Ectodermal cell (in vitro differentiated cells): ENCODE measurements around the gene OPRD1.

Experiments used
- H3K27ac ChIP-seq: 2 replicates; pipeline ENCODE4 v1.7.0; 2013; ENCODE audit warnings: mild to moderate bottlenecking, low read depth, low read length; ENCODE audit not compliant: insufficient read depth, poor library complexity, severe bottlenecking
- H3K27me3 ChIP-seq: 2 replicates; pipeline ENCODE4 v1.7.0; 2013; ENCODE audit warnings: mild to moderate bottlenecking, low read length; ENCODE audit not compliant: insufficient read depth, control insufficient read depth, poor library complexity, severe bottlenecking
- H3K36me3 ChIP-seq: one replicate; pipeline ENCODE4 v1.7.0; 2013; ENCODE audit warnings: low read length; ENCODE audit not compliant: control insufficient read depth, insufficient read depth
- H3K4me1 ChIP-seq: one replicate; pipeline ENCODE4 v1.7.0; 2013; ENCODE audit warnings: low read length; ENCODE audit not compliant: control insufficient read depth, insufficient read depth
- H3K4me3 ChIP-seq: 2 replicates; pipeline ENCODE4 v1.7.0; 2013; ENCODE audit warnings: low read depth, low read length, control low read depth; ENCODE audit not compliant: insufficient read depth
- H3K9me3 ChIP-seq: 2 replicates; pipeline ENCODE4 v1.7.0; 2013; ENCODE audit warnings: mild to moderate bottlenecking, low read length, moderate library complexity; ENCODE audit not compliant: control insufficient read depth
- WGBS, 2 experiments: methylation state at CpG; one replicate each; pipeline ENCODE4 v1.1.7; 2013; ENCODE audit warnings: missing lambda C conversion rate in 2 of 2; 5-methylcytosine and 5-hydroxymethylcytosine counted together

OPRD1 gene

GRCh38 chr1:28899267-28899666 is 87.3 kb downstream of the OPRD1 start:
- H3K27me3 ChIP-seq: no peaks in the 10 kb centered on the region
- no peaks in the 10 kb centered on the region for H3K9me3 ChIP-seq

GRCh38 chr1:28900562-28900961 is 88.6 kb downstream of the OPRD1 start:
- 83 to 93% methylated on average over 3 of the region's 3 CpGs for WGBS, 2 experiments
- H3K4me3 ChIP-seq: no peak overlapping the region
- H3K4me1 ChIP-seq: no peaks in the 10 kb centered on the region
- H3K27ac ChIP-seq: no peak overlapping the region
- H3K27me3 ChIP-seq: no peaks in the 10 kb centered on the region
- no peaks in the 10 kb centered on the region for H3K9me3 ChIP-seq
- H3K36me3 ChIP-seq: no peaks in the 10 kb centered on the region

More at GRCh38 chr1:28899267-28899666, 87.3 kb downstream of the OPRD1 start:
- WGBS, 2 experiments: 76 to 80% methylated on average over 2 of the region's 2 CpGs
- Histone ChIP-seq H3K4me1 (no peaks in the 10 kb centered on the region), H3K4me3 (no peak overlapping the region), H3K36me3 (no peaks in the 10 kb centered on the region), H3K27ac (no peak overlapping the region)

- Histone ChIP-seq H3K4me3 (no peak overlapping the region), H3K4me1 (no peaks in the 10 kb centered on the region), H3K36me3 (no peaks in the 10 kb centered on the region), H3K9me3 (no peaks in the 10 kb centered on the region), H3K27ac (no peak overlapping the region), H3K27me3 (no peaks in the 10 kb centered on the region)
- 96 to 100% methylated on average over 2 of the region's 2 CpGs for WGBS, 2 experiments
Measured at GRCh38 chr1:28902738-28903137, 90.8 kb downstream of the OPRD1 start.

GRCh38 chr1:28905921-28906666 is 94.1 kb downstream of the OPRD1 start:
- Histone ChIP-seq H3K27ac (no peak overlapping the region), H3K36me3 (no peaks in the 10 kb centered on the region), H3K4me1 (peaks cover 8% of the 10 kb centered on the region), H3K9me3 (no peaks in the 10 kb centered on the region), H3K27me3 (no peaks in the 10 kb centered on the region), H3K4me3 (no peak overlapping the region)
- 88 to 91% methylated on average over 8 of the region's 8 CpGs for WGBS, 2 experiments

GRCh38 chr1:28909198-28909597 is 97.2 kb downstream of the OPRD1 start:
- Histone ChIP-seq H3K36me3 (no peaks in the 10 kb centered on the region), H3K4me1 (peaks cover 11% of the 10 kb centered on the region), H3K27me3 (no peaks in the 10 kb centered on the region), H3K9me3 (no peaks in the 10 kb centered on the region), H3K4me3 (no peak overlapping the region), H3K27ac (no peak overlapping the region)
- 91 to 100% methylated on average over 1 of the region's 2 CpGs for WGBS, 2 experiments

GRCh38 chr1:28910379-28911115 is 98.6 kb downstream of the OPRD1 start:
- no peaks in the 10 kb centered on the region for H3K27me3 ChIP-seq
- no peak overlapping the region for H3K27ac ChIP-seq
- H3K36me3 ChIP-seq: no peaks in the 10 kb centered on the region
- peaks cover 11% of the 10 kb centered on the region for H3K4me1 ChIP-seq
- 73 to 81% methylated on average over 7 of the region's 7 CpGs for WGBS, 2 experiments
- H3K9me3 ChIP-seq: no peaks in the 10 kb centered on the region
- no peak overlapping the region for H3K4me3 ChIP-seq

- H3K36me3 ChIP-seq: no peaks in the 10 kb centered on the region
- peaks cover 11% of the 10 kb centered on the region for H3K4me1 ChIP-seq
- WGBS, 2 experiments: 46 to 49% methylated on average over 10 of the region's 10 CpGs
- no peaks in the 10 kb centered on the region for H3K27me3 ChIP-seq
- H3K4me3 ChIP-seq: peak overlapping the region; percentile 78
- no peaks in the 10 kb centered on the region for H3K9me3 ChIP-seq
- no peak overlapping the region for H3K27ac ChIP-seq
Measured at GRCh38 chr1:28913786-28914227, 101.8 kb downstream of the OPRD1 start.

- Histone ChIP-seq H3K4me3 (peak within 1 kb of the TSS; percentile 78), H3K27ac (peak within 1 kb of the TSS; percentile 96)
- 0% methylated on average over 91 to 95 of the region's 95 CpGs for WGBS, 2 experiments
Measured at GRCh38 chr1:28914228-28915030, 102.5 kb downstream of the OPRD1 start, which contains the start of gene EPB41. Gene EPB41 (plus strand): TSS chr1:28914569. CDS start chr1:28987438, 72,869 bp downstream.

GRCh38 chr1:28915031-28915895 is 103.3 kb downstream of the OPRD1 start:
- Histone ChIP-seq H3K4me3 (peak overlapping the region; percentile 78), H3K4me1 (peaks cover 9% of the 10 kb centered on the region), H3K27ac (peak overlapping the region; percentile 96), H3K36me3 (no peaks in the 10 kb centered on the region), H3K9me3 (no peaks in the 10 kb centered on the region), H3K27me3 (no peaks in the 10 kb centered on the region)
- WGBS, 2 experiments: 1% methylated on average over 32 of the region's 32 CpGs

More at GRCh38 chr1:28914228-28915030, 102.5 kb downstream of the OPRD1 start, which contains the start of gene EPB41:
- H3K9me3 ChIP-seq: no peaks in the 10 kb centered on the region
- H3K4me1 ChIP-seq: peaks cover 11% of the 10 kb centered on the region
- H3K36me3 ChIP-seq: no peaks in the 10 kb centered on the region
- H3K27me3 ChIP-seq: no peaks in the 10 kb centered on the region
